Mammary microvascular endothelial cell (primary cell): ENCODE measurements around the gene FOSB. TPM values are rescaled to one million over a fixed set of nuclear protein-coding genes. Genes with fewer than 3 reads are reported as not detected.

Source experiments
- total RNA-seq: library from RNA; depleted of rRNA; stranded (reverse); fragments of >200 nt; gene quantifications from 2 replicates; pipeline ENCODE4 v1.2.3, GENCODE V29; 2015

The FOSB gene
- total RNA-seq = 7.8 and 11.8 TPM in 2 replicates

DNA sequence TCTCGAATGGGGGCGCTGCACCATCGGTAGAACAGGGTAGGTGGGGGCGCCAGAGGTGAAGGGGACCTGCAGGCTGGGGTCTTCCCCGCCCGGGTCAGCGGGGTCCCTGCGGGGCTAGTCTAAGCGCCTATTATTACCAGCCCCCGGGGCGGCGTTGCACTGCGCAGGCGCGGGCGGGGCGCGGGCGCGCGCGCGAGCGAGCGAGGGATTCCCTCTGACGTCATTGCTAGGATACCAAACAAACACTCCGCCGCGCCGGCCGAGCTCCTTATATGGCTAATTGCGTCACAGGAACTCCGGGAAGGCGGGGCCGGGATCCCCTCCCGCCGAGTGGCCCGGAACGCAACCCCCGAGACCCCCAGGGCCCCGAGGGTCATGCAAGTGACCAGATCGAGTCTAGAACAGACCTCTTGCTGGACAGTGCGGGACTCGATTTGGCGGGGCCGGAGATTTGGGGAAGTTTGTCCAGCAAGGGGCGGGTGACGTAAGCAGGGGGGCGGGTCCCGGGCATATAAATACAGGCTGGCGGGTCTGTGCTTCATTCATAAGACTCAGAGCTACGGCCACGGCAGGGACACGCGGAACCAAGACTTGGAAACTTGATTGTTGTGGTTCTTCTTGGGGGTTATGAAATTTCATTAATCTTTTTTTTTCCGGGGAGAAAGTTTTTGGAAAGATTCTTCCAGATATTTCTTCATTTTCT lies at the start of gene FOSB:
TSS of gene FOSB (plus strand) at position 541 of the 703 bp plus-strand sequence. CDS start 591 bp downstream, outside the sequence.

DNA sequence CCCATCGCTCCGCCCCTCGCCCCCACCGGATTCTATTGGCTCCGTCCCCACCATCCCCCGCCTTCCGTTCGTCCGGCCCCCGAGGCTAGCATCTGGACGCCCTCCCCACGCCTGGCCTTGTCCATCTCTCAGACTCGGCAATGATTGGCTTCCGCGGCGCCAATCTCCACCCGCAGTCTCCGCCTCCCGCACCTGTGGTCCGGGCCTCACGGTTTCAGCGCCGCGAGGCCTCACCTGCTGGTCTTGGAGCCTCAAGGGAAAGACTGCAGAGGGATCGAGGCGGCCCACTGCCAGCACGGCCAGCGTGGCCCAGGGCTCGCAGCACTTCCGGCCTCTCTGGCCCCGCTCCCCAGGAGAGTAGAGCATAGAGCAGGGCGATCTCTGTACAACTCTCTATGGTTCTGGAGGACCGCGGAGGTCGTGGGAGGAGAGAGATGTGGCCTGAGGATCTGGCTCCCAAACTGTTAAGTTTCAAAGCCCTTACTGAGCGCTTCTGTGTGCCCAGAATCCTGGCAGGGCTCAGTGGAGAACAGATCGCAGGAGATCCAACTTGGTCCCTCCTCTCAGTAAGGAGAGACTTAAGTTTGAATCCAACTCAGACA lies 44.1 kb upstream of the FOSB start, which contains the start of gene ERCC1:
TSS of gene ERCC1 (minus strand) at position 329 of the 602 bp plus-strand sequence. CDS start 543 bp downstream, outside the sequence.

DNA sequence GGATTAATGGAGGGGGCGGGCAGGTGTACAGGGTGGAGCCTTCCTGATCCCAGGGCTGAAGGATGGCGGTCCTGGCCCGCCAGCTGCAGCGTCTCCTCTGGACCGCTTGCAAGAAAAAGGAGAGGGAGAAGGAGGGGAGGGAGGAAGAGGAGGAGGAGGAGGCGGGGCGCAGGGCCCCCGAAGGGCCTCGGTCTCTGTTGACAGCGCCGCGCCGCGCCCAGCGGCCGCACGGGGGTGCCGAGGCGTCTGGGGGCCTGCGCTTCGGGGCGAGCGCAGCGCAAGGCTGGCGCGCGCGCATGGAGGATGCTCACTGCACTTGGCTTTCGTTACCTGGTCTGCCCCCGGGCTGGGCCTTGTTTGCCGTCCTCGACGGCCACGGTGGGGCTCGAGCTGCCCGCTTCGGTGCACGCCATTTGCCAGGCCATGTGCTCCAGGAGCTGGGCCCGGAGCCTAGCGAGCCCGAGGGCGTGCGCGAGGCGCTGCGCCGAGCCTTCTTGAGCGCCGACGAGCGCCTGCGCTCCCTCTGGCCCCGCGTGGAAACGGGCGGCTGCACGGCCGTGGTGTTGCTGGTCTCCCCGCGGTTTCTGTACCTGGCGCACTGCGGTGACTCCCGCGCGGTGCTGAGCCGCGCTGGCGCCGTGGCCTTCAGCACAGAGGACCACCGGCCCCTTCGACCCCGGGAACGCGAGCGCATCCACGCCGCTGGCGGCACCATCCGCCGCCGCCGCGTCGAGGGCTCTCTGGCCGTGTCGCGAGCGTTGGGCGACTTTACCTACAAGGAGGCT lies 30.8 kb downstream of the FOSB start, which contains the start of gene PPM1N:
TSS of gene PPM1N (plus strand) at position 33 of the 785 bp plus-strand sequence. CDS start at position 63, 30 bp downstream.

GRCh38 chr19:45506989-45507871 lies 39.4 kb downstream of the FOSB start, which contains the start of gene VASP:
VASP (plus strand) TSS chr19:45507479; CDS start chr19:45507772, 293 bp downstream.

Other genes starting within 250 kb of the FOSB start
- gene EXOC3L2, start 222.6 kb upstream of the FOSB start, total RNA-seq = 1.9 and 2.6 TPM in 2 replicates
- 10.0 and 18.8 TPM in 2 replicates for gene MARK4, start 216.7 kb upstream of the FOSB start, total RNA-seq
- not detected in 2 replicates for gene CKM, start 145.1 kb upstream of the FOSB start, total RNA-seq
- gene KLC3, start 127.2 kb upstream of the FOSB start, total RNA-seq = not detected in 2 replicates
- 44.8 and 56.5 TPM in 2 replicates for gene ERCC2, start 97.4 kb upstream of the FOSB start, total RNA-seq
- gene PPP1R13L, start 62.9 kb upstream of the FOSB start, total RNA-seq = 20.8 and 24.6 TPM in 2 replicates
- gene POLR1G, start 61.4 kb upstream of the FOSB start, total RNA-seq = 22.1 and 25.8 TPM in 2 replicates
- 89.7 and 103 TPM in 2 replicates for gene ERCC1, start 44.1 kb upstream of the FOSB start, total RNA-seq
- gene RTN2, start 29.1 kb downstream of the FOSB start, total RNA-seq = 6.4 and 13.3 TPM in 2 replicates
- gene PPM1N, start 30.4 kb downstream of the FOSB start, total RNA-seq = 0.89 TPM in 1 of 2 replicates, not detected in the other
- 219 and 220 TPM in 2 replicates for gene VASP, start 39.5 kb downstream of the FOSB start, total RNA-seq
- 12.0 and 13.7 TPM in 2 replicates for gene OPA3, start 116.8 kb downstream of the FOSB start, total RNA-seq
- gene GPR4, start 134.2 kb downstream of the FOSB start, total RNA-seq = 22.5 and 26.0 TPM in 2 replicates
- 18.3 and 18.9 TPM in 2 replicates for gene EML2, start 171.4 kb downstream of the FOSB start, total RNA-seq
- not detected in 2 replicates for gene GIPR, start 200.2 kb downstream of the FOSB start, total RNA-seq
- 409 and 447 TPM in 2 replicates for gene SNRPD2, start 224.0 kb downstream of the FOSB start, total RNA-seq
- 14.6 and 17.1 TPM in 2 replicates for gene QPCTL, start 224.7 kb downstream of the FOSB start, total RNA-seq